ENCODE data around the gene ZBTB38. TPM values are rescaled to one million over a fixed set of nuclear protein-coding genes. Genes with fewer than 3 reads are reported as not detected.

The ZBTB38 gene
- total and polyA plus RNA-seq, 2 of the 13 experiments (the other 11 are each of a cell fraction or from before 2014, with no cell fraction given): 26.8 to 51.7 TPM

DNA sequence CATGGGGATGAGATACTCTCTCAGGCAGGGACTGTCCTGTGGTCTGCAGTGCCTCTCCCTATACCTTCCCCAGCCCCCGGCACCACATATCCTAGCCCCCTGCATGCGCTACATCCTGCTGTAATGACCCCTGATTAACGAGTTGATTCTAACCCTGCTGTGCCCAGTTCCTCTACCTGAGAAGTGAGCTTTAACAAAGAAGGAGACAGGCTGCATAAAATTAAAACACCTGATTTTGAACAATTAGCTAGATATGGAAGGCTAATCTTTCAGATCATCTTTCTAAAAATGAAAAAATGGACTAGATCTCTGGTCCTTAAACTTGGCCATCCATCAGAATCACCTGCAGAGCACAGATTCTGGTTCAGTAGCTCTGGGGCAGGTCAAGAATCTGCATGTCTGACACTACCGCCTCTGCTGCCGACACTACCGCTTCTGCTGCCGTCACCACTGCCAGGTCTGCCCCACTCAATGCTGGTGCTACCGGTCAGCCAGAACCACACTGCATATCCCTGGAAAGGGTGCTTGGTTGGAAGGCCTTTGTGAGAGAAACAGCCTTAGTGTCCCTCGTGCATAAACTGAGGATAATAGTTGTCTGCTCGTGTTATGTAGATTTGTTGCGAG is 33.6 kb upstream of the ZBTB38 start:
- Histone ChIP-seq H4K20me1 (ENCODE audit: insufficient read depth, low read length) (no peaks in the 10 kb centered on the region), H3K9ac (ENCODE audit: insufficient read depth, low read depth, low read length) (no peak overlapping the region), H3K9me3 (ENCODE audit: low read length) (no peaks in the 10 kb centered on the region), H3K4me3 (replicated peaks in 1 of 3; ENCODE audit: insufficient read depth in 1 of 3, low read depth in 2 of 3, low read length in 3 of 3) (no peak overlapping the region), H3K27ac (ENCODE audit: extremely low read length, insufficient read depth, low read length) (no peak overlapping the region), H2AFZ (ENCODE audit: low read length) (no peak overlapping the region), H3K36me3 (replicated peaks in 1 of 2; ENCODE audit: control insufficient read depth in 1 of 2, insufficient read depth in 2 of 2, low read length in 2 of 2) (no peaks in the 10 kb centered on the region), H3K4me1 (ENCODE audit: insufficient read depth, low read length) (peaks cover 57% of the 10 kb centered on the region), H3K27me3 (ENCODE audit: control insufficient read depth in 1 of 2, insufficient read depth in 2 of 2, low read length in 2 of 2) (no peaks in the 10 kb centered on the region), H3K79me2 (ENCODE audit: insufficient read depth, low read length) (no peaks in the 10 kb centered on the region), H3K4me2 (ENCODE audit: low read depth, low read length) (no peak overlapping the region)
- whole genome bisulfite sequencing (ENCODE audit: low lambda C conversion rate): 92% methylated on average over 11 of the region's 11 CpGs
- BruUV-seq (replicated peaks): no TSS peak
- ChIA-PET POLR2A (no interaction called here), CTCF (ENCODE audit: low intra/inter-chr PET ratio, low total read pairs) (no interaction called here)
- DNase-seq (ENCODE audit: low spot score): no peak
- in situ Hi-C loops (cut with HindIII; ENCODE audit: extremely low pct_ligation_motif_present, low pct_unique_long_range_greater_than_20kb): no loop called here
- FAIRE-seq: no peak
- intact Hi-C loops (cut with micrococcal nuclease; ENCODE audit: unreplicated experiment): no loop called here
- ATAC-seq: no peak
- TF ChIP-seq KLF12 (CRISPR knock-in tag; IDR thresholded peaks at IDR 0.05; ENCODE audit: borderline replicate concordance) (no peak), ASH2L (IDR thresholded peaks at IDR 0.05; ENCODE audit: insufficient read length, low read depth, low read length) (no peak), ZNF138 (CRISPR knock-in tag; IDR thresholded peaks at IDR 0.05; ENCODE audit: low read depth) (no peak), ZNF713 (CRISPR knock-in tag; IDR thresholded peaks at IDR 0.05) (no peak), HBP1 (CRISPR knock-in tag; IDR thresholded peaks at IDR 0.05; ENCODE audit: low read depth) (no peak), THAP7 (CRISPR knock-in tag; IDR thresholded peaks at IDR 0.05) (no peak), GMEB2 (CRISPR knock-in tag; IDR thresholded peaks at IDR 0.05; ENCODE audit: low read depth) (no peak), KDM1A (CRISPR knock-in tag; IDR thresholded peaks at IDR 0.05) (no peak), ZNF337 (CRISPR knock-in tag; IDR thresholded peaks at IDR 0.05; ENCODE audit: borderline replicate concordance, low read depth) (no peak), NR3C1 (CRISPR knock-in tag; IDR thresholded peaks at IDR 0.05) (no peak), ATF2 (CRISPR knock-in tag; IDR thresholded peaks at IDR 0.05) (no peak), SMAD3 (CRISPR knock-in tag; IDR thresholded peaks at IDR 0.05) (no peak), ZMYM4 (CRISPR knock-in tag; IDR thresholded peaks at IDR 0.05) (no peak), ZNF747 (CRISPR knock-in tag; IDR thresholded peaks at IDR 0.05; ENCODE audit: borderline replicate concordance) (no peak)
- TF ChIP-seq, protein P1, sequence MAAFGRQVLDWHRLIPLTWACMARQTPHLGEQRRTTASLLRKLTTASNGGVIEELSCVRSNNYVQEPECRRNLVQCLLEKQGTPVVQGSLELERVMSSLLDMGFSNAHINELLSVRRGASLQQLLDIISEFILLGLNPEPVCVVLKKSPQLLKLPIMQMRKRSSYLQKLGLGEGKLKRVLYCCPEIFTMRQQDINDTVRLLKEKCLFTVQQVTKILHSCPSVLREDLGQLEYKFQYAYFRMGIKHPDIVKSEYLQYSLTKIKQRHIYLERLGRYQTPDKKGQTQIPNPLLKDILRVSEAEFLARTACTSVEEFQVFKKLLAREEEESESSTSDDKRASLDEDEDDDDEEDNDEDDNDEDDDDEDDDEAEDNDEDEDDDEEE (CRISPR knock-in tag; IDR thresholded peaks at IDR 0.05): no peak
- TF ChIP-seq, protein P2, sequence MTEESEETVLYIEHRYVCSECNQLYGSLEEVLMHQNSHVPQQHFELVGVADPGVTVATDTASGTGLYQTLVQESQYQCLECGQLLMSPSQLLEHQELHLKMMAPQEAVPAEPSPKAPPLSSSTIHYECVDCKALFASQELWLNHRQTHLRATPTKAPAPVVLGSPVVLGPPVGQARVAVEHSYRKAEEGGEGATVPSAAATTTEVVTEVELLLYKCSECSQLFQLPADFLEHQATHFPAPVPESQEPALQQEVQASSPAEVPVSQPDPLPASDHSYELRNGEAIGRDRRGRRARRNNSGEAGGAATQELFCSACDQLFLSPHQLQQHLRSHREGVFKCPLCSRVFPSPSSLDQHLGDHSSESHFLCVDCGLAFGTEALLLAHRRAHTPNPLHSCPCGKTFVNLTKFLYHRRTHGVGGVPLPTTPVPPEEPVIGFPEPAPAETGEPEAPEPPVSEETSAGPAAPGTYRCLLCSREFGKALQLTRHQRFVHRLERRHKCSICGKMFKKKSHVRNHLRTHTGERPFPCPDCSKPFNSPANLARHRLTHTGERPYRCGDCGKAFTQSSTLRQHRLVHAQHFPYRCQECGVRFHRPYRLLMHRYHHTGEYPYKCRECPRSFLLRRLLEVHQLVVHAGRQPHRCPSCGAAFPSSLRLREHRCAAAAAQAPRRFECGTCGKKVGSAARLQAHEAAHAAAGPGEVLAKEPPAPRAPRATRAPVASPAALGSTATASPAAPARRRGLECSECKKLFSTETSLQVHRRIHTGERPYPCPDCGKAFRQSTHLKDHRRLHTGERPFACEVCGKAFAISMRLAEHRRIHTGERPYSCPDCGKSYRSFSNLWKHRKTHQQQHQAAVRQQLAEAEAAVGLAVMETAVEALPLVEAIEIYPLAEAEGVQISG (CRISPR knock-in tag; IDR thresholded peaks at IDR 0.05): no peak

Data from HepG2 (cell line).